Activated CD4-positive, alpha-beta T cell treated with anti-CD3 and anti-CD28 coated beads, Interleukin-2, Interleukin-4, amounts not matched to agents 100 ng/mL and 50 ng/mL, durations not matched to agents 16 hours and 8 hours (primary cell): Measurements from ENCODE around the gene OR6C4.
"Not testable (repeated sequence)": the region's sequence is repeated elsewhere in the genome, so short reads cannot be mapped to it uniquely, and the experiment has no call there.

Experiments
- DNase-seq: peaks from one replicate; pipeline ENCODE4 v3.0.0-alpha.2; 2020; ENCODE audit warnings: low spot score

The OR6C4 gene

DNA sequence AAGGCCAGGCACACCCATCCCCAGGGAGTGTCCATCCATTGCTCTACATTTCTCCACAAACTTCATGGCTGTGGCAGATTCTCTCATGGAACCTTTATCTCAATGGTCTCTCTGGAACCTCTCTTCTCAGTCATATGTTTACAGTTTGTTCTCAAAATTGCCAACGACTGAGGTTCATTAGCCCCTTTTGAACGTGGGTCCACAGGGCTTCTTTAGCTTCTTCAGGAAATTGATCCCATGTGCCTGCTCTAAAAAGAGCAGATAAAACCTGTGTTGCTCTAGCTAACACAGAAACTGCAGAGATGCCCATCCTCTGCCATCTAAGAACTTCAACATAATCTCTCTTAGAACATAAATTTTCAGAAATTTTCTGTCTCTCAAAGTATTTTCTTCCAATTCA, at the start of gene OR6C4:
Gene OR6C4, plus strand, starts transcription at position 301 of the 400 bp plus-strand sequence. CDS start 1,625 bp downstream, outside the sequence.
- no peak for DNase-seq

DNA sequence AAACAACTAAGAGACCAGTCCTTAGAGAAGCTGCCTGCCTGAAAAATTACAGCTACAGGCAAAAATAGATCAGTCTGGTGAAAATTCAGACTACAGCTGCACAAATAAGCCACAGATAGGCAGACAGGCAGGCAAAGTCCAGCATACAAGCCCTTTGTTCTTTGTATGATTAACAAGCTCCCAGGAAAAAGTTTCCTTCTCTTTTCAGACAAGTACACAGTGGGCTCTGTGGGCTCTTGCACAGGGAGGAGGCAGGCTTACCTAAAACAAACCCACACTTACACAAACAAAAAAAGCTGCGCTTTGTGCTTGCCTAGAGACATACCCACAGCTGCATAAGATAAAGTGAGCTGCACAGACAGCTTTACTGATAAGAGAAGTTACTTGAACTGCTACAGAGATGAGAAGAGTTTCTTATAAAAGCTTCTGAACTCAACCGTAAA, 49.6 kb upstream of the OR6C4 start:
- no peak for DNase-seq

GRCh38 chr12:55501601-55502000, 47.8 kb upstream of the OR6C4 start:
- no peak for DNase-seq

DNA sequence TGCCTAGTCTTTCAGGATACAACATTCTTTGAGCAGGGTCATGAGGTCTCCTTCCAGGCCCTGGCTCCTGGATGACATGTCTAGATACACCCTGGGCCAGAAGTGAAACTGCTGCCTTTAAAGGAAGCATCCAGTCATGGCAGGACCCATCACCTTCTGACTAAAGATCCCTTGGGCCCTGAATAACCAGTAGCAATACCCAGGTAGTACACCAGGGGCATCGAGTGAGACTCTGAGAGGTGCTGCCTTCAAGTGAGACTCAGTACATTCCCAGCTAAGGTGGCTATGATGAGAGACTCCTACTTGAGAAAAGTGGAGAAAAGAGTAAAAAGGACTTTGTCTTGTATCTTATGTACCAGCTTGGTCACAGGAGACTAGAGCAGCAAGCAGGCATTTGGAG, 33.7 kb upstream of the OR6C4 start:
- peak; percentile 3 for DNase-seq

GRCh38 chr12:55516391-55516790, 33.0 kb upstream of the OR6C4 start:
- DNase-seq: no peak

DNA sequence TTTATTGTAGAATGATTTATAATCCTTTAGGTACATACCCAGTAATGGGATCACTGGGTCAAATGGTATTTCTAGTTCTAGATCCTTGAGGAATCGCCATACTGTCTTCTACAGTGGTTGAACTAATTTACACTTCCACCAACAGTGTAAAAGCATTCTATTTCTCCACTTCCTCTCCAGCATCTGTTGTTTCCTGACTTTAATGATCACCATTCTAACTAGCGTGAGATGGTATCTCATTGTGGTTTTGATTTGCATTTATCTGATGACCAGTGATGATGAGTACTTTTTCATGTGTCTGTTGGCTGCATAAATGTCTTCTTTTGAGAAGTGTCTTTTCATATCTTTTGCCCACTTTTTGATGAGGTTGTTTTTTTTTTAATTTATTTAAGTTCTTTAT, 1.2 kb upstream of the OR6C4 start:
- DNase-seq: not testable (repeated sequence)

DNA sequence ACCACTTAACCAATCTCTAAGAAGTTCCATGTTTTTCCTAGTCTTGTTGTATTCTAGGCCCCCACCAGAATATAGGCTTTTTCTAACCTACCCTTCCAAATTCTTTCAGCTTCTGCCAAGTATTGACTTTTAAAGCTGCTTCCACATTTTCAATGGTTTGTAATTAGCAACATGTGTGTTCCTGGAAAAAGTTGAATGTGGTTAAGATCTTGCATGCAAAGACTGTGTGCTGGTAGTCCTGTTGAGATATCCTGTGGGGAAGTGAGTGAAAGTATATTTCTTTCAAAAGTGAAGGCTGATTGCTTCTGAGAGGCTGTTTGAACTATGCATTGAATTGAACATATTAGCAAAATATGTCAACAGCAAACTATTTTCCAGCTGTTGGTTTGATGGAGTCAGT, 646 bp upstream of the OR6C4 start:
- DNase-seq: no peak

DNA sequence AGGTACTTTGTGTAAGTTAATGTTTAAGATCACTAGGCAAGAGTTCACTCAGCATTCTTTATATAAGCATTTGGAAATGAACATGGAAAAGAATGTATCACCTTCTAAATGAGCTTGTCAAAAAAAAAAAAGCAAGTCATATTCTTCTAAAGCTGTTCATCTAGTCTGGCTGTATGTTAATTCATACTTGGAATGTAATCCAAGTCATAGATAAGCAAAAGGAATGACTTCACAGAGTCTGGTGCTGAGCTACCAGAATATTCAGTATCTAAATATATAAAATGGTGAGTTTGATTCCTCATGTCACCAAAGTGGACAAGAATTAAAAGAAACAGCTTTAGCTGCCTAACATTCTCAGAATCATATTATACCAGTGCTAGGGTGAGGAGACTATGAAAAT, 4.9 kb downstream of the OR6C4 start:
- DNase-seq: no peak

GRCh38 chr12:55570060-55570459, 20.7 kb downstream of the OR6C4 start:
- not testable (repeated sequence) for DNase-seq

- not testable (repeated sequence) for DNase-seq
These were observed 21.3 kb downstream of the OR6C4 start for GRCh38 chr12:55570689-55571088.

DNA sequence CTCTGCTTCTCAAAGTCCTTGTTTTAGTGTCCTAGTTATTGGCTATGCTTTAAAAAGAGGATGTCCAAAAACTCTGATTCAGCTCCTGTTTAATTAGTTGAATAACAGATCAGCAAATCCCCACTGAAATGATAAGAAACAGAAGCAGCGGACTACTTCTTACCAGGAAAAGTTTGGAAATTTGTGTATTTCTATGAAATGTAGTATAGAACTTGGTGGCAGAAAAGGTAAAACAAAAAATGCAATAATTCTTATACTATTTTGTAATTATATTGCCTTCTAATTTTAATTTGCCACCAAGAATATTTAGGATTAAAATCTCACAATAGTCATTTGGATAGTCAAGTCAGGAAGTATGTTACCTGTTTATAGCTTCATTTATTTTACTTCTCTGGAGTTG, 22.8 kb downstream of the OR6C4 start, which contains the start of gene OR2AP1:
Gene OR2AP1, plus strand, starts transcription at position 301 of the 400 bp plus-strand sequence. CDS start 1,947 bp downstream, outside the sequence.
- no peak for DNase-seq

GRCh38 chr12:55582066-55582465, 32.7 kb downstream of the OR6C4 start:
- no peak for DNase-seq

DNA sequence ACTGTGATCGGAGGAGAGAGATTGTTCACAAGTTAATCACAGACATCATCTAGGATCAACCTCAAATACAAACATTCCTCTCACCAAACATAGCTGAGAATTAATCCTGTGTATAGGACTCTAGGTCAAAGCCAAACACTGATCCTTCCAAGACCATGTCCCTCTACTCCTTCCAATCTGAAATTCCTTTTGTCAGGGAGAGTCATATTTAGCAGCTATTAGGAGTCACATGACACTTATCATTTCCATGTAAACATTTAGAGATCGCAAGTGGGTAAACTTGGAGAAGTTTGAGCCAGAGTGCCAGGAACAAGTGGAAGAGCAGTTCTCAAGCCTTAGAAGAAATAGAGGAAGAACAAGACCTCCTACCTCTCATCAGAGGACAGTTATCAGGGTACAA, 36.4 kb downstream of the OR6C4 start:
- DNase-seq: no peak

- not testable (repeated sequence) for DNase-seq
These were observed 40.8 kb downstream of the OR6C4 start for GRCh38 chr12:55590152-55590551.
